HL-60/S4 treated with retinoic acid at 250 ng/mL for 4 days and 3 days (cell line): ENCODE measurements around the gene ABCA2.

Experiments used
- in situ Hi-C: fragments of 300-500 bp; cut with MboI; formaldehyde crosslinking; loops from 2 replicates; pipeline ENCODE4 v1.7.0; 2022; ENCODE audit warnings: low sequenced_read_pairs

Gene ABCA2

DNA sequence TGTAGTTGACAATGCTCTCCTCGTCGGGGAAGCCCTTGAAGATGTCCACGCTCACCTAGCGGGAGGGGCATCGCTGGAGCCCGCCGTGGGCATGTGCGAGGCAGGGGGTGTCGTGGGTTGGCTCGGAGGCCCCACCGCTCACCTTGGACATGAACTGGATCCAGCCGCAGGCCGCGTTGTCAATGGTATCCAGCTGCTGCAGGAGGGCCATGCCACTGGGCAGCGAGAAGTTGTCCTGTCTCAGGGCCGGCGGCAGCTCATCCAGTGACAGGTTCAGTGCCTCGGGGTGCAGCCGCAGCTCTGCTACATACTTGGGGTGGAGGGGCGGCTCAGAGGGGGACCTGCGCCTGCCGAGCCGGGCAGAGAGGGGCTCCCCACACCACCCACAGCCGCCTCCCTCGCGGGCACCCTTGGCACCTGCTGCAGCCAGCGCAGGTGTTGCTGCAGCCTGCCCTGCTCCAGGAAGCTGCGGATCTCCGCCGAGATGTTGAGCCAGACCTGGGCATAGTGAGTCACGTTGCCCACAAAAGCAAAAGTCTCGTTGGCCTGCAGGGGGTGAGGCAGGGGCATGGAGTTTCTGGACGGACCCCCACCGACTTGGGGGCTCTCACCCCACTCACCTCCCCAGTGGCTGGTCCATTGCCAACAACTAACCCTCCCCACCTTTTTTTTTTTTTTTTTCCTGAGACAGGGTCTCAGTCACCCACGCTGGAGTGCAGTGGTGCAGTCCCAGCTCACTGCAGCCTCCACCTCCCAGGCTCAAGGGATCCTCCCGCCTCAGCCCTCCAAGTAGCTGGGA is 9.1 kb downstream of the ABCA2 start:
- in situ Hi-C loops = no loop called here

- in situ Hi-C loops = no loop called here
These were observed 10.1 kb downstream of the ABCA2 start for GRCh38 chr9:137017791-137018497.

- in situ Hi-C loops = no loop called here
These were observed 11.0 kb downstream of the ABCA2 start for GRCh38 chr9:137017071-137017470.

- in situ Hi-C loops = no loop called here
These were observed 11.6 kb downstream of the ABCA2 start for GRCh38 chr9:137016436-137016835.

GRCh38 chr9:137015976-137016375 is 12.1 kb downstream of the ABCA2 start:
- in situ Hi-C loops = no loop called here

DNA sequence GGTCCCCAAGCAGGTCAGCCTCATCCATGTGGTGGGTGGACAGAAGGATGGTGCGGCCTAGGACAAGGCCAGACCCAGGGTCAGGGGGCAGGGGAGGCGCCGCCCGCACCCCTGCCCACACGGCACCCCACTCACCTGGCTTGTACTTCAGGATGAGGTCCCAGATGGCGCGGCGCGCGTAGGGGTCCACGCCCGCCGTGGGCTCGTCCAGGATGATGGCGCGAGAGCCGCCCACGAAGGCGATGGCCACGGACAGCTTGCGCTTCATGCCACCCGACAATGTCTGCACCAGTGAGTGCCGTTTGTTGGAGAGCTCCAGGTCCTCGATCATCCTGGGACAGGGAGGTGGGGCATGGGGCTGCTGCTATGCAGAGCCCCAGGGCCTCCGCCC is 12.5 kb downstream of the ABCA2 start:
- in situ Hi-C loops = no loop called here

- in situ Hi-C loops = no loop called here
These were observed 13.1 kb downstream of the ABCA2 start for GRCh38 chr9:137014776-137015539.

- in situ Hi-C loops = no loop called here
These were observed 13.9 kb downstream of the ABCA2 start for GRCh38 chr9:137014166-137014565.

GRCh38 chr9:137013571-137013940 is 14.5 kb downstream of the ABCA2 start:
- in situ Hi-C loops = no loop called here

- in situ Hi-C loops = no loop called here
These were observed 15.1 kb downstream of the ABCA2 start for GRCh38 chr9:137012694-137013570.

DNA sequence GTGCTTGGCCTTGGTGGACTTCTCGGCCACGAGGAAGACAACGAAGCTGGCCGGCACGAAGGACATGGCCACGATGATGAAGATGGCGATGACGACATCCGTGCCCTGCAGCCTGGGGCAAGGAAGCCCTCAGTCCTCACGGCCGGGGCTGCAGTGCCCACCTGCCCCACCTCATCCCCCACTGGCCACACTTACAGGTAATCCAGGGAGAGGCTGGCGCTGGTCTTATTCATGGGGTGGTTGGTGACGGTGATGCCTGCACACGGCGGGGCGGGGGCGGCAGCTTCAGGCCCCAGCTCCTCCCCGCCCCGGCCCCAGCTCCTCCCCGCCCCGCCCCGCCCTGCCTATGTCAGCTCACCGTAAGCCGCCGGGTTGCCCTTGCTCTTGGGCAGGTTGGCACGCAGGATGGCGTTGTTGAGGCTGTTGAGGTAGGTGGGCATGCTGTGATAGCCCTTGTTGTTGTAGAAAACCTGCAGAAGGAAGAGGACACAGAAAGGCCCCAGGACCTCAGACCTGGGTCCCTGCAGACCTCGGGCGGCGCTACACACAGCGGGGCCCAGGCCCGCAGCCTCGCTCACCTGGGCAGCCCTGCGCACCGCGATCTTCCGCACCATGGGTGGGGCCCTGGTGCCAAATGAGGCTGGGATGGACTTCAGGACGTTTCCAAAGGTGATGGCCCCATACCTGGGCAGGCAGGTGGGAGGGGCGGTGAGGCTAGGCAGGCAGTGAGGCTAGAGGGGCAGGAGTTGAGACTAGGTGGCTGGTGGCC is 15.9 kb downstream of the ABCA2 start:
- in situ Hi-C loops = no loop called here

DNA sequence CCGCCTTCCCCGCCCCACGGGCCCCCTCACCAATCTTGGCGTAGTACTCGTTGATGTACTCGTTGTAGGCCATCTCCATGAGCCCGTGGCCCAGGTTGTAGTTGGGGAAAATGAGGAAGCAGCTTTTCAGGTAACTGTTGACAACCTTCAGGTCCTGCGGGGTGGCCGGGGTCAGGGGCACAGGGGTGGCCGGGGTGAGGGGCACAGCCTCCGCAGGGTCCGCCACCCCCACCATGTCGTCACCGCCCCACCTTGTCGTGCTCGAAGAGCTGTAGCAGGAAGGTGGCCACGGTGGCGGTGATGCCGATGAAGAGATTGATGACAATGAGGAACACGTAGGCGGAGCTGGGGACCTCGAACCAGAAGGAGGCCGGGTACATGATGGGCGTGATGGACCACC is 16.9 kb downstream of the ABCA2 start:
- in situ Hi-C loops = no loop called here

DNA sequence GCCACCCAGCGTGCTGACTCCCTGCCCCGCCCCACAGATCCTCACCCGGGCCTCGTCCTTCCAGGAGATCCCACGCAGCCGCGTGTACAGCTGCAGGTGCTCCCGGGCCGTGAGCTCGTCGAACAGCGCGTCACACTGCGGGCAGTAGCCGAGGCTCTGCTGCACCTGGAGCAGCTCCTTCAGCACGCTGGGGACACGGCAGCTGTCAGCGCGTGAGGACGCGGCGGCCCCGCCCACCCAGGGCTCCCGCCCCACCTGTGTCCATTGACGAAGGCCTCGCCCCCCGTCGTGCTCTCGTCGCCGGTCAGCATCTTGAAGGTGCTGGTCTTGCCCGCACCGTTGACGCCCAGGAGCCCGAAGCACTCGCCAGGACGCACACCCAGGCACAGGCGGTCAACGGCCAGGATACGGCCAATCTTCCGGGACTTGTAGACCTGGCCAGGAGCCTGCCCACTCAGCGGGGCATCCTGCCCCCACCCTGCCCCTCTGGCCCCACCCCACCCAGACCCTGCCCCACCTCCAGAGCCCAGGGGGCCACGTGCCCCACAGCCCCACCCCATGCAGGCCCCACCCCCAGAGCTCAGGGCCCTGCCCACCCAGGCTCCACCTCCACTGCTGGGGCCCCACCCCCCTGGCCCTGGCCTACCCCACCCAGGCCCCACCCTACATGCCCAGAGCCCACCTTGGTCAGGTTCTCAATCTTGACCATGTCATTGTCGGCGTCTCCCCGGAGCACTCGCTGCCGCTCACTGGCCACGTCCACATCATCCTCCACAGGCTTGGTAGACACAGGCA is 17.9 kb downstream of the ABCA2 start:
- in situ Hi-C loops = no loop called here

DNA sequence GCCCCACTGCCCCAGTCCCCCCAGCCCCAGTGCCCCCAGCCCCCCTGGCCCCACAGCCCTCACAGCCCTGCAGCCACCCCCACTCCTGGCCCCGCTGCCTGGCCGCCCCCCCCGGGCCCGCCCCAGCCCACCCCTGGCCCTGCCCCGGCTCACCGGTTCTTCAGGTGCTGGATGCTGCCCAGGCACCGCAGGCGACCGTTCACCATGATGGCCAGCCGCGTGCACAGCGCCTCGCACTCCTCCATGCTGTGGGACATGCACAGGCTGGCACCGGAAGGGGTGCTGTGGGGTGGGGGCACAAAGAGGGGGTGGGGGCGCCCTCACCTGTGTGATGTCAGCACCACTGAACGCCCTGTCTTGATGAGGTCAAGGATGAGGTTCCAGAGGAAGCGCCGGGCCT is 18.8 kb downstream of the ABCA2 start:
- in situ Hi-C loops = no loop called here

DNA sequence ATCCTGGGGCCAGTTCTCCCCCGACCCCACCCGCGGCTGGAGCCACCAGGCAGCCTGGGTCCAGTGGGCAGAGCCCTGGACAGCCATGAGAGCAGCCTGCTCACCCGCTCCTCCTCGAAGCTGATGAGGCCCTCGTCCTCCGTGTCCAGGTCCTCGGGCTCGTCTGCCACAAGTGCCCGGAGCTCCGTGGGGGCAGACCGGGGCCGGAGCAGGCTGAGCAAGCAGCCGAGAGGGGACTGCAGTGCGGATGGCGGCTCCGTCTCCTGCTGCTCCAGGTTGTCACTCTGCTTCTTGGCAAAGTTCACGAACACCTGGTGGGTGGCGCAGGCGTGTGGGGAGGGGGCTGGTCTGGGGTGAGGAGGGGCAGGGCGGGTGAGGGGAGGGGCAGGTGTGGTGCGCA is 19.7 kb downstream of the ABCA2 start:
- in situ Hi-C loops = no loop called here

DNA sequence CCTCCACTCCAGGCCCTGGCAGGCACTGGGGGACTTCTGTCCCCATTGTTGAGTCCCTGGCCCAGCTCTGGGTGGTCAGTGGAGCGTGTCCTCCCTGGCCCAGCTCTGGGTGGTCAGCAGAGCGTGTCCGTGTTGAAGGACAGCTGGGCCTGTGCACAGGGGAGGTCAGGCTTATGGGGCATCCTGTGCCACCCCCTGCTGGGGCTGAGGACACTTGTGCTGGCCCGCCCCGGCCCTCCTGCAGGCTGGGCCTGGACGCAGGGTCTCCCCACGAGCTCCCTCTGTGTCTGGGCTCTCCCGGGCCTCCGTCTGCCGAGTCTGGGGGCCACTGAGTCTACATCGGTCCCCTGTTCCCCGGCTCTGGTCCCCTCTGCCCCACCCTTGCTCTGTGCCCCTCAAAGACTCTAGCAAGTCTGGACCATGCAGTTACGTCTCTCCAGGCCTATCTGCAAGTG is 20.2 kb downstream of the ABCA2 start:
- in situ Hi-C loops = no loop called here

DNA sequence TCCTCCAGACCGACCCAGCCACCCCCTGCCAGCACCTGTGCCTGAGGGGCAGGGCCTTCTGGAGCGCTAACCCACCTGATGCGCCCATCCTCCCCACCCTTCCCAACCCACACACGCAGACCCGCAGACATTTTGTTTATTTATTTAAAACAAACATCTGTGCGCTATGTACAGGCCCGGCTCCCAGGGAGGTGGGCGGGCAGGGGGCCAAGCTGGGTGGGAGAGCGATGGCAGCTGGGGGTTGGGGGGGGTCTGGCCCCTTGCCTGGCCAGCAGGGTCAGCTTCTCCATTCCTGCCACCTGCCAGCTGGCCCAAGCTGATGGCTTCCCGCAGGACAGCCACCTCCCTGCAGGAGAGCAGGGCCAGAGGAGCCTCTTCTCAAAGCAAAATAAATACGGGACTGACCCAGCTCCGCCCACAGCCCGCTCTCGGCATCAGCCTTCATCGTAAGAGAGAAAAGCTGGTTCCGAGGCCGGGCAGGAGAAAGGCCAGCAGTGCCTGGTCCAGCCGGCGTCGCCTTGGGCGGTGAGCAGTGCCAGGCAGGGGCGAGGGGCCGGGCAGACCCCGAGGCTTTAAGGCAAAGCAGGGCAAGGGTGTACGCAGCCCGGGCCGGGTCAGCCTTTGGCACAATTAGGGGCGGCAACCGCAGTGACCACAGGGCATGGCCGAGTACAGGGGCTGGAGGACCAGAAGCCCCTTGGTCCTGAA is 20.8 kb downstream of the ABCA2 start:
- in situ Hi-C loops = no loop called here

GRCh38 chr9:137006116-137007003 is 21.7 kb downstream of the ABCA2 start:
- in situ Hi-C loops = no loop called here
